Left ventricle myocardium superior (tissue), 1 donor: ENCODE results near the gene ARRB1. TPM values are rescaled to one million over a fixed set of nuclear protein-coding genes. Genes with fewer than 3 reads are reported as not detected.
"Not testable (repeated sequence)": the region's sequence is repeated elsewhere in the genome, so short reads cannot be mapped to it uniquely, and the experiment has no call there.

ENCODE experiments used
- ATAC-seq: fragments of 200-7000 bp; cut with Tn5 transposase; one replicate; pipeline ENCODE4 v1.9.1; 2020; ENCODE audit warnings: mild to moderate bottlenecking, moderate library complexity
- DNase-seq: peaks from one replicate; pipeline ENCODE4 v3.0.0-alpha.2; 2020
- intact Hi-C: fragments of 100-400 bp; cut with micrococcal nuclease; formaldehyde crosslinking; loops from one replicate; pipeline ENCODE4 v1.11.0; 2022
- total RNA-seq: library from RNA; stranded (reverse); fragmentation: NEBNext Ultra II Directional; extraction: Animal tissue kit (Norgen Biotek cat#: 25700); gene quantifications from one replicate; pipeline ENCODE4 v1.2.1, GENCODE V29; 2021
- donor health status: DM: no; HTN: yes; CAD: no; lungs with severe emphysema.

The ARRB1 gene
- total RNA-seq, 1 donor from 2014 or later, result 26.5 TPM

GRCh38 chr11:75375626-75376025, 24.2 kb upstream of the ARRB1 start:
- ATAC-seq (no peak), DNase-seq (no peak)
- intact Hi-C loops, result no loop called here

- intact Hi-C loops, result no loop called here
- ATAC-seq, result no peak
- no peak for DNase-seq
Measured at GRCh38 chr11:75374646-75375045, 23.2 kb upstream of the ARRB1 start.

GRCh38 chr11:75373201-75373600, 21.7 kb upstream of the ARRB1 start:
- ATAC-seq (no peak), DNase-seq (no peak)
- intact Hi-C loops, result no loop called here

GRCh38 chr11:75371949-75372876, 20.8 kb upstream of the ARRB1 start:
- peak; percentile 52 for ATAC-seq
- intact Hi-C loops, result no loop called here
- DNase-seq, result no peak

- intact Hi-C loops, result no loop called here
- no peak for DNase-seq
- ATAC-seq, result peak; percentile 71
Measured at GRCh38 chr11:75369560-75370255, 18.2 kb upstream of the ARRB1 start.

- DNase-seq, ATAC-seq: not testable (repeated sequence)
Measured at GRCh38 chr11:75366826-75367225, 15.4 kb upstream of the ARRB1 start.

GRCh38 chr11:75365711-75366181, 14.3 kb upstream of the ARRB1 start:
- no peak for DNase-seq
- intact Hi-C loops, result no loop called here
- ATAC-seq, result no peak

More at GRCh38 chr11:75366826-75367225, 15.4 kb upstream of the ARRB1 start:
- intact Hi-C loops, result not testable (repeated sequence)

GRCh38 chr11:75362285-75362684, 10.8 kb upstream of the ARRB1 start:
- ATAC-seq, DNase-seq, intact Hi-C loops: not testable (repeated sequence)

GRCh38 chr11:75356613-75357012, 5.2 kb upstream of the ARRB1 start:
- intact Hi-C loops, result no loop called here
- no peak for ATAC-seq
- no peak for DNase-seq

- intact Hi-C loops, result no loop called here
- DNase-seq (no peak), ATAC-seq (no peak)
Measured at GRCh38 chr11:75355051-75355450, 3.6 kb upstream of the ARRB1 start.

GRCh38 chr11:75352588-75353206, 1.2 kb upstream of the ARRB1 start:
- intact Hi-C loops, result no loop called here
- DNase-seq, result no peak
- ATAC-seq, result no peak

- ATAC-seq, result peak; percentile 68
- intact Hi-C loops, result no loop called here
- DNase-seq, result peak; percentile 85
Measured at GRCh38 chr11:75351791-75352587, 528 bp upstream of the ARRB1 start.

GRCh38 chr11:75350743-75351540, 519 bp downstream of the ARRB1 start:
- DNase-seq, result peak; percentile 71

GRCh38 chr11:75350122-75350742, 1.2 kb downstream of the ARRB1 start:
- DNase-seq (no peak), ATAC-seq (no peak)
- intact Hi-C loops, result no loop called here

More at GRCh38 chr11:75350743-75351540, 519 bp downstream of the ARRB1 start:
- intact Hi-C loops, result no loop called here
- ATAC-seq, result peak; percentile 35

- DNase-seq (peak; percentile 66), ATAC-seq (no peak)
Measured at GRCh38 chr11:75349521-75350116, 1.8 kb downstream of the ARRB1 start.

GRCh38 chr11:75347781-75348566, 3.5 kb downstream of the ARRB1 start:
- ATAC-seq, result peak; percentile 4
- DNase-seq, result peak; percentile 52
- intact Hi-C loops, result no loop called here

More at GRCh38 chr11:75349521-75350116, 1.8 kb downstream of the ARRB1 start:
- intact Hi-C loops, result no loop called here
